Amniotic epithelial cell (primary cell): ENCODE results near the gene ROM1.

Experiments
- DNase-seq: peaks from one replicate; pipeline ENCODE4 v3.0.0-alpha.2; 2010; ENCODE audit warnings: low read depth

The ROM1 gene

GRCh38 chr11:62588966-62589637 is 24.0 kb upstream of the ROM1 start:
- DNase-seq = no peak

GRCh38 chr11:62591448-62592145 is 21.5 kb upstream of the ROM1 start, which contains the start of gene TUT1:
Gene TUT1 (minus strand): TSS chr11:62591523. CDS start chr11:62591485, 38 bp downstream.
- DNase-seq = peak; percentile 99

GRCh38 chr11:62592146-62592815 is 20.8 kb upstream of the ROM1 start:
- DNase-seq = no peak

GRCh38 chr11:62592989-62593421 is 20.1 kb upstream of the ROM1 start:
- no peak for DNase-seq

GRCh38 chr11:62593434-62594044 is 19.5 kb upstream of the ROM1 start:
- peak; percentile 76 for DNase-seq

- no peak for DNase-seq
These were observed 17.9 kb upstream of the ROM1 start for GRCh38 chr11:62595124-62595523.

GRCh38 chr11:62599069-62599696 is 13.9 kb upstream of the ROM1 start:
- peak; percentile 99 for DNase-seq

GRCh38 chr11:62599901-62600300 is 13.2 kb upstream of the ROM1 start:
- DNase-seq = no peak

- no peak for DNase-seq
These were observed 12.5 kb upstream of the ROM1 start for GRCh38 chr11:62600367-62601121.

GRCh38 chr11:62601122-62601371 is 12.0 kb upstream of the ROM1 start:
- no peak for DNase-seq

GRCh38 chr11:62601372-62602140 is 11.5 kb upstream of the ROM1 start, which contains the start of gene MTA2:
Gene MTA2 (minus strand): TSS chr11:62601865. CDS start chr11:62601450, 415 bp downstream.
- DNase-seq = peak; percentile 95

GRCh38 chr11:62602141-62603071 is 10.7 kb upstream of the ROM1 start:
- peak; percentile 67 for DNase-seq

- DNase-seq = no peak
These were observed 10.0 kb upstream of the ROM1 start for GRCh38 chr11:62603072-62603408.

GRCh38 chr11:62603776-62604299 is 9.2 kb upstream of the ROM1 start:
- DNase-seq = no peak

GRCh38 chr11:62604460-62605120 is 8.5 kb upstream of the ROM1 start:
- no peak for DNase-seq

- no peak for DNase-seq
These were observed 7.6 kb upstream of the ROM1 start for GRCh38 chr11:62605467-62605866.

- DNase-seq = no peak
These were observed 7.2 kb upstream of the ROM1 start for GRCh38 chr11:62605902-62606301.

- DNase-seq = no peak
These were observed 5.3 kb upstream of the ROM1 start for GRCh38 chr11:62607714-62608113.

- DNase-seq = no peak
These were observed 4.3 kb upstream of the ROM1 start for GRCh38 chr11:62608776-62609175.
